CD4-positive, alpha-beta T cell treated with Interleukin-17A for 1 hour (primary cell): Measurements from ENCODE around the gene AKNA.
A peak's percentile ranks its signal among the peaks of the same experiment; 100 is the strongest.

Experiments
- DNase-seq: peaks from one replicate; pipeline ENCODE4 v3.0.0-alpha.2; 2020

AKNA gene

GRCh38 chr9:114387680-114388356 lies at the start of gene AKNA:
AKNA (minus strand) TSS chr9:114387982; CDS start chr9:114381333, 6,649 bp downstream.
- peak; percentile 85 for DNase-seq

GRCh38 chr9:114437401-114437893 lies 49.7 kb upstream of the AKNA start:
- no peak for DNase-seq

- peak; percentile 25 for DNase-seq
Observed at GRCh38 chr9:114434878-114435311, 47.1 kb upstream of the AKNA start.

GRCh38 chr9:114433720-114434255 lies 46.0 kb upstream of the AKNA start:
- DNase-seq: no peak

- DNase-seq: no peak
Observed at GRCh38 chr9:114433086-114433485, 45.3 kb upstream of the AKNA start.

GRCh38 chr9:114432323-114433067 lies 44.7 kb upstream of the AKNA start:
- DNase-seq: no peak

- DNase-seq: no peak
Observed at GRCh38 chr9:114431770-114432169, 44.0 kb upstream of the AKNA start.

- no peak for DNase-seq
Observed at GRCh38 chr9:114431003-114431402, 43.2 kb upstream of the AKNA start.

- no peak for DNase-seq
Observed at GRCh38 chr9:114430457-114430856, 42.7 kb upstream of the AKNA start.

- DNase-seq: no peak
Observed at GRCh38 chr9:114429488-114429887, 41.7 kb upstream of the AKNA start.

- no peak for DNase-seq
Observed at GRCh38 chr9:114428466-114428865, 40.7 kb upstream of the AKNA start.

- DNase-seq: no peak
Observed at GRCh38 chr9:114427644-114428043, 39.9 kb upstream of the AKNA start.

GRCh38 chr9:114426046-114426948 lies 38.5 kb upstream of the AKNA start:
- DNase-seq: no peak

GRCh38 chr9:114425126-114425525 lies 37.3 kb upstream of the AKNA start:
- no peak for DNase-seq

GRCh38 chr9:114424126-114424525 lies 36.3 kb upstream of the AKNA start:
- no peak for DNase-seq

- no peak for DNase-seq
Observed at GRCh38 chr9:114423181-114423580, 35.4 kb upstream of the AKNA start.

GRCh38 chr9:114421147-114421546 lies 33.4 kb upstream of the AKNA start:
- DNase-seq: no peak

- DNase-seq: no peak
Observed at GRCh38 chr9:114419796-114420195, 32.0 kb upstream of the AKNA start.

GRCh38 chr9:114418053-114418452 lies 30.3 kb upstream of the AKNA start:
- no peak for DNase-seq

- no peak for DNase-seq
Observed at GRCh38 chr9:114417511-114417910, 29.7 kb upstream of the AKNA start.

- no peak for DNase-seq
Observed at GRCh38 chr9:114416906-114417305, 29.1 kb upstream of the AKNA start.

- no peak for DNase-seq
Observed at GRCh38 chr9:114416290-114416689, 28.5 kb upstream of the AKNA start.

GRCh38 chr9:114414346-114414745 lies 26.6 kb upstream of the AKNA start:
- DNase-seq: no peak
